HG03575 (cell line): ENCODE measurements around the gene HOXA11.

ENCODE experiments used
- ATAC-seq: cut with Tn5 transposase; IDR thresholded peaks from one replicate; pipeline ENCODE4 v1.9.1; 2021; ENCODE audit not compliant: unreplicated experiment, insufficient number of reproducible peaks, low FRiP score; ENCODE audit errors: extremely low read depth

Gene HOXA11

GRCh38 chr7:27151931-27152815 lies 32.9 kb downstream of the HOXA11 start, which contains the start of gene HOXA3:
Gene HOXA3 (minus strand): TSS chr7:27152583. CDS start chr7:27110640, 41,943 bp downstream.
- ATAC-seq = no peak

- no peak for ATAC-seq
These were observed 33.6 kb downstream of the HOXA11 start for GRCh38 chr7:27151341-27151930.

- no peak for ATAC-seq
These were observed 34.3 kb downstream of the HOXA11 start for GRCh38 chr7:27150568-27151340.

- ATAC-seq = no peak
These were observed 35.0 kb downstream of the HOXA11 start for GRCh38 chr7:27149842-27150567.

GRCh38 chr7:27148756-27149641 lies 36.0 kb downstream of the HOXA11 start:
- no peak for ATAC-seq

GRCh38 chr7:27148031-27148755 lies 36.8 kb downstream of the HOXA11 start:
- no peak for ATAC-seq

- ATAC-seq = no peak
These were observed 37.6 kb downstream of the HOXA11 start, which contains the start of gene HOXA6 for GRCh38 chr7:27147199-27148030. Gene HOXA6 (minus strand): TSS chr7:27147774. CDS start chr7:27147749, 25 bp downstream.

- no peak for ATAC-seq
These were observed 38.4 kb downstream of the HOXA11 start for GRCh38 chr7:27146491-27147198.

GRCh38 chr7:27145914-27146412 lies 39.1 kb downstream of the HOXA11 start:
- no peak for ATAC-seq

- ATAC-seq = no peak
These were observed 39.7 kb downstream of the HOXA11 start for GRCh38 chr7:27145165-27145913.

GRCh38 chr7:27144781-27145164 lies 40.3 kb downstream of the HOXA11 start:
- ATAC-seq = no peak

GRCh38 chr7:27143950-27144780 lies 40.9 kb downstream of the HOXA11 start:
- ATAC-seq = no peak

- no peak for ATAC-seq
These were observed 41.7 kb downstream of the HOXA11 start, which contains the start of gene HOXA5 for GRCh38 chr7:27143023-27143949. Gene HOXA5 (minus strand): TSS chr7:27143681. CDS start chr7:27143607, 74 bp downstream.
